Activated gamma-delta T cell treated with Interleukin-2 at 50 U/mL for 16 hours (primary cell): ENCODE measurements around the gene AMACR.
"Not testable (repeated sequence)": the region's sequence is repeated elsewhere in the genome, so short reads cannot be mapped to it uniquely, and the experiment has no call there.

Source experiments
- DNase-seq: peaks from one replicate; pipeline ENCODE4 v3.0.0-alpha.2; 2020

Gene AMACR

DNA sequence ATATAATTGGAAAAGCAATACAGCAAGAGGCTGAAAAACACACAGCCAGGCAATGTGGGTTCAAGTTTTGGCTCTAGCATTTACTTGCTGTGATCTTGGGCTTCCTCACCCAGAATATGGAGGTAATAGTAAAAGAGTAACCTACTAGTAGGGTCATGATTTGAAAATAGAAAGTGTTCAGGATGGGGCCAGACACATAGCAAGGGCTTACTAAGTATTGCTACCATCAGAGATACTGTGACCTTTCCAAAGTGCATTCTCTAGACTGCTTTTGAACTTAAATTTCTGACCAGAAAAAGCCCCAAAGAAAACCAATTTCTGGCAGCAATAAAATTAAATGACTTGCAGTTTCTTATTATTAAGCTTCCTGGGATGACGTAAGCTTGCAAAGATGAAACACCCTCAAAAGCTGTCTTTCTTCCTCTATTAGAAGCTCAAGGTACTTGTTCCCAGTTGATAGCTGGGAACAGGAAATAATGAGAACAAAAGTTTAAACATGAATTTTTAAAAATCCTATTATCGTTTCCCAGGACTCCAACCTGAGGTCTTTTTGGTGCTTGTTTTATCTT lies 43.6 kb downstream of the AMACR start:
- DNase-seq = no peak

DNA sequence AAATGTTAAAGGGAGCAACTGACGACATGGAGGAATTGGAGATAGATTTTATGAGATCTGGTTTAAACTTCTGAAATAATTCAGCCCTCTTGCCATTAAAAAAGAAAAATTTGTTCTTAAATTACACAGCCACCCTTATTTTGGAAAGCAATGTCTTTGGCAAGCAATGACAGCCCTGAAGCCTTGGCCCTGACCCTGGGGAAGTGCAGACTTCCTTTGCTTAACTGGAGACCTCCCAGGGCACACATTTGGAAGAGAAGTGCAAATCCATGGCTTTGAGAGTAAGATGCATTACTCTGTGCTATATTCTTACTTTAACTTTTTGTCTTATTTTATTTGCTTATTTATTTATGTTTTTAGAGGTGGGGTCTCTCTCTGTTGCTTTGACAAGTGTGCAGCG lies 49.7 kb downstream of the AMACR start:
- DNase-seq = no peak

DNA sequence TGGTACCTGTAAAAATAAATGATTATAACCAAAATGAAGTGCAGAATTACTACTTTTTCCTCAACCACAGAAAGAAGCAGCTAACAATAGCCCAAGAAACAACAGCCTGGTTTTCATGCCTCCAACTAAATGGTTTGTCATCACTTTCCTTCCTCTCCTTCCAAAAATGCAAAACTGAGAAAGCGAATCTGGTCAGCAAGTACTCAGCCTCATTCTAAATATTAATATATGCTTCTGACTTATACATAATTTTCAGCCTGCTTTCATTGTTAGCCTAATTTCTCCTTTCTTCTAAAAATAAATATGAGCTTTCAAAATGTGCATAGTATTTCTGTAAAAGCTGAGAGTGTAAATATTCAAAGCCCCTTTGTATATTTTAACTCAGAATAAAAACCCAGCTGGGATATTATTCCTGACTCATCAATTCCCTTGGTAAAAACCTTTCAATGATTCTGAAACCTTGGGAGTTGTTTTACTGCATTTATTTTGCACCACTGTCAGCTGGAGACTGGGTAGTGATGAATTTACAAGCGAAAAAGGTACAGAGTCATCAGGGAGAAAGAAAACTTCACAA lies 50.2 kb downstream of the AMACR start:
- no peak for DNase-seq

DNA sequence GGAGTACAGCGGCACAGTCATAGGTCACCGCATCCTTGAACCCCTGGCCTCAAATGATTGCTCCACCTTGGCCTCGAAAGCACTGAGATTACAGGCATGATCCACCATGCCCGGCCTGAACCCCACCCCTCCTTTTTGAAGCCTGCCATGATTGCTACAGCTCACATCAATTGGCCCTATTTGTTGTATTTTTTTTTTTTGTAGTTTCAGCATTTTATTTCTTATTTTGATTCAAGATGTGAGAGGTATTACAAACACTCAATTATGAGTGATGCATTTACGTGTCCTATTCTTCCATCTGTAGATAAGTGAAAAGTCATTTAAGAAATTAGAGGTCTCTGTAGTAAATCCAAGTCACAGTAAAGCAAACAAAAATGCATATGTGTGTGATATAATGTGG lies 55.7 kb downstream of the AMACR start:
- DNase-seq = not testable (repeated sequence)

- no peak for DNase-seq
These were observed 63.2 kb downstream of the AMACR start for GRCh38 chr5:33944543-33945132.

DNA sequence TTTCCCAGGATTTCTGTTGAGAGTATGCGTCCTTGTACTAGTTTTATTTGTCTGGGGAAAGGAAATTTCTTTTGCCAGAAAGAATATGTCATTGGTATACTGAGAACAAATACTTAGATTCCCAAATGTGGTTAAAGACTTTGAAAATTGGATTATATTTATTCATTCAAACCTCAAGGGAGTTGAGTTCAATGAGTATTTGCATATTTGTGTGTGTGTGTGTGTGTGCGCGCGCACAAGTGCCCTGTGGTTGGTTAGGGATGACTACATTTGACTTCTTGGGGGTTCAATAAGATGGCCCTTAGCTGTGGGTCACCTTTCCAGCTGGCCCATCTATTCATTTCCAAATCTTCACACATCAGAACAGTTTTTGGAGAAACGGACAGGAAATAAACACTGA lies 66.8 kb downstream of the AMACR start:
- DNase-seq = no peak

DNA sequence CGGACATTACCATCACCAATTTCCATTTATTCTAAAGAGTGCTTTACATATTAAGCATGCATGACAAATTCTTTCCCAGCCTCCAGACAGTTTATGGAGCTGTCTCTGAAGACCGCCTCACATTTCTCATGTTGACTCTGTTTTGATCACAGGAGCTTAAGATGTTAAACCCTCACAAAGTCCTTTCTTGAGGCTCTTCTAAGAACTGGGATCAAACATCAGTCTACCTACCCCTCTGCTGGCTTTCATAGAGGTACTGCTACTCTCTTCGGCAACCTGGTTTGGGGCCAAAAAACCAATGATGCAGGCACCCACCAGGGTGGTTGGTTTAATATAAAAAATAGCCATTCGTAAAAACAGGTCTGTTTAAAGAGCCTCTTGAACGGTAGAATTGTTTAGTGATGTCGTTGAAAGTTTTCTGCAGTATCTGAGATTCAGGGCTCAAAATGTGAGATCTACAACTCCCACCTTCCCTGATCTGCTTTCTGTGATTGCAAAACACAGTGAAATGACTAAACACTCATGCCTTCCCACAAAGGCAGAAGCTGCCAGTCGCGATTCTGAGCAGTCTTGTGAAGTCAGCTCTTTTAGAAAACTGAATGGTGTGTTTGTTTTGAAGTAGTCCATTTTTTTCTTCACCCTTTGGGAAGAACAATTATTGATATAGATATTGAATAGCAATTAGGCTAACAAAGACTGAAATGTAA lies 68.1 kb downstream of the AMACR start:
- DNase-seq = no peak

- DNase-seq = no peak
These were observed 69.0 kb downstream of the AMACR start for GRCh38 chr5:33938881-33939280.

DNA sequence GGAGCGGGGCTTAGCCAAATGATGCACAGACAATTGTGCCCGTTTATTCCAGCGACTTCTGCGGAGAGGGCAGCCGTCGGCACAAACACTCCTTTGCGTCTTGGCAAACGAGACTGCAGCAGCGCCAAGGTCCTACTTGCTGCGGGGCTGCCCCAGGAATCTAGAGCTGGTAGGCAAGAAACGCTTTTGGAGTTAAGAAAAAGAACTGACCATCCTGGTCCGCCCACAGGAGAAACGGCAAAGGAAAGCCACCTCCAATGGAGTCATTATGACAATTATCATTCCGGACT lies 69.4 kb downstream of the AMACR start:
- DNase-seq = no peak

DNA sequence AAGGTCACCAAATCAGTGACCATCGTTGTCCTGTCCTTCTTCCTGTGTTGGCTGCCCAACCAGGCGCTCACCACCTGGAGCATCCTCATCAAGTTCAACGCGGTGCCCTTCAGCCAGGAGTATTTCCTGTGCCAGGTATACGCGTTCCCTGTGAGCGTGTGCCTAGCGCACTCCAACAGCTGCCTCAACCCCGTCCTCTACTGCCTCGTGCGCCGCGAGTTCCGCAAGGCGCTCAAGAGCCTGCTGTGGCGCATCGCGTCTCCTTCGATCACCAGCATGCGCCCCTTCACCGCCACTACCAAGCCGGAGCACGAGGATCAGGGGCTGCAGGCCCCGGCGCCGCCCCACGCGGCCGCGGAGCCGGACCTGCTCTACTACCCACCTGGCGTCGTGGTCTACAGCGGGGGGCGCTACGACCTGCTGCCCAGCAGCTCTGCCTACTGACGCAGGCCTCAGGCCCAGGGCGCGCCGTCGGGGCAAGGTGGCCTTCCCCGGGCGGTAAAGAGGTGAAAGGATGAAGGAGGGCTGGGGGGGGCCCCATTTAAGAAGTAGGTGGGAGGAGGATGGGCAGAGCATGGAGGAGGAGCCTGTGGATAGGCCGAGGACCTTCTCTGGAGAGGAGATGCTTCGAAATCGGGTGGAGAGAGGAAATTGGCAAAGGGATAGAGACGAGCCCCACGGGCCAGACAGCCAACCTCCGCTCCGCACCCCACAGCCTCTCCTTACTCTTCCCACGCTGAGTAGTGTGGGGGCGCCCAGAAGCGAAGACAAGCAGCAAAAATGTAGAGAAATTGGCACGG lies 69.9 kb downstream of the AMACR start:
- no peak for DNase-seq

- DNase-seq = no peak
These were observed 70.7 kb downstream of the AMACR start for GRCh38 chr5:33937017-33937706.

GRCh38 chr5:33936381-33937016 lies 71.4 kb downstream of the AMACR start, which contains the start of gene RXFP3:
Gene RXFP3 (plus strand): TSS chr5:33936386. CDS start chr5:33936741, 355 bp downstream.
- DNase-seq = no peak
